HL-60 (cell line): ENCODE results near the gene FBLN7.

ENCODE experiments used
- DNase-seq, 2 experiments: peaks; one replicate each; pipeline ENCODE4 v3.0.0-alpha.2; 2010 to 2020; ENCODE audit warnings: low read depth in 1 of 2, low spot score in 1 of 2
- H3K27ac ChIP-seq: fragments of 250-450 bp; sonication (Bioruptor Pico); replicated peaks from 2 replicates; pipeline ENCODE4 v1.5.1; 2020; ENCODE audit warnings: mild to moderate bottlenecking, moderate library complexity
- H3K27me3 ChIP-seq: fragments of 250-450 bp; sonication (Bioruptor Pico); 2 replicates; pipeline ENCODE4 v1.5.1; 2021; ENCODE audit warnings: mild to moderate bottlenecking, moderate library complexity; ENCODE audit not compliant: insufficient read depth, poor library complexity, severe bottlenecking
- H3K4me3 ChIP-seq: replicated peaks from 2 replicates; pipeline ENCODE4 v1.5.1; 2011; ENCODE audit warnings: mild to moderate bottlenecking, control low read depth, low read length; ENCODE audit not compliant: insufficient read depth
- GABPA ChIP-seq: IDR thresholded peaks from 2 replicates; pipeline ENCODE4 v1.6.1; 2012; ENCODE audit warnings: low read depth
- POLR2AphosphoS5 ChIP-seq: IDR thresholded peaks from 2 replicates; pipeline ENCODE4 v1.6.1; 2012; ENCODE audit warnings: low read depth
- SPI1 ChIP-seq: IDR thresholded peaks from 2 replicates; pipeline ENCODE4 v1.6.1; 2012; ENCODE audit warnings: low read depth, mild to moderate bottlenecking, borderline replicate concordance
- TF ChIP-seq, protein P1 (sequence below): IDR thresholded peaks from 2 replicates; pipeline ENCODE4 v1.6.1; 2012; ENCODE audit warnings: low read depth; ENCODE audit not compliant: insufficient replicate concordance
- TF ChIP-seq, protein P2 (sequence below): IDR thresholded peaks from one replicate; pipeline ENCODE4 v1.5.1; 2011; ENCODE audit warnings: low read length, control low read depth, inconsistent platforms; ENCODE audit not compliant: insufficient read depth

Gene FBLN7

GRCh38 chr2:112164876-112165275 lies 26.7 kb downstream of the FBLN7 start:
- Histone ChIP-seq H3K27me3 (no peaks in the 10 kb centered on the region), H3K27ac (no peak overlapping the region), H3K4me3 (no peak overlapping the region)
- DNase-seq, result no peak
- TF ChIP-seq, protein P1, sequence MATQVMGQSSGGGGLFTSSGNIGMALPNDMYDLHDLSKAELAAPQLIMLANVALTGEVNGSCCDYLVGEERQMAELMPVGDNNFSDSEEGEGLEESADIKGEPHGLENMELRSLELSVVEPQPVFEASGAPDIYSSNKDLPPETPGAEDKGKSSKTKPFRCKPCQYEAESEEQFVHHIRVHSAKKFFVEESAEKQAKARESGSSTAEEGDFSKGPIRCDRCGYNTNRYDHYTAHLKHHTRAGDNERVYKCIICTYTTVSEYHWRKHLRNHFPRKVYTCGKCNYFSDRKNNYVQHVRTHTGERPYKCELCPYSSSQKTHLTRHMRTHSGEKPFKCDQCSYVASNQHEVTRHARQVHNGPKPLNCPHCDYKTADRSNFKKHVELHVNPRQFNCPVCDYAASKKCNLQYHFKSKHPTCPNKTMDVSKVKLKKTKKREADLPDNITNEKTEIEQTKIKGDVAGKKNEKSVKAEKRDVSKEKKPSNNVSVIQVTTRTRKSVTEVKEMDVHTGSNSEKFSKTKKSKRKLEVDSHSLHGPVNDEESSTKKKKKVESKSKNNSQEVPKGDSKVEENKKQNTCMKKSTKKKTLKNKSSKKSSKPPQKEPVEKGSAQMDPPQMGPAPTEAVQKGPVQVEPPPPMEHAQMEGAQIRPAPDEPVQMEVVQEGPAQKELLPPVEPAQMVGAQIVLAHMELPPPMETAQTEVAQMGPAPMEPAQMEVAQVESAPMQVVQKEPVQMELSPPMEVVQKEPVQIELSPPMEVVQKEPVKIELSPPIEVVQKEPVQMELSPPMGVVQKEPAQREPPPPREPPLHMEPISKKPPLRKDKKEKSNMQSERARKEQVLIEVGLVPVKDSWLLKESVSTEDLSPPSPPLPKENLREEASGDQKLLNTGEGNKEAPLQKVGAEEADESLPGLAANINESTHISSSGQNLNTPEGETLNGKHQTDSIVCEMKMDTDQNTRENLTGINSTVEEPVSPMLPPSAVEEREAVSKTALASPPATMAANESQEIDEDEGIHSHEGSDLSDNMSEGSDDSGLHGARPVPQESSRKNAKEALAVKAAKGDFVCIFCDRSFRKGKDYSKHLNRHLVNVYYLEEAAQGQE, result no peak
- TF ChIP-seq POLR2AphosphoS5, result no peak
- no peak for TF ChIP-seq SPI1
- no peak for TF ChIP-seq GABPA
- TF ChIP-seq, protein P2, sequence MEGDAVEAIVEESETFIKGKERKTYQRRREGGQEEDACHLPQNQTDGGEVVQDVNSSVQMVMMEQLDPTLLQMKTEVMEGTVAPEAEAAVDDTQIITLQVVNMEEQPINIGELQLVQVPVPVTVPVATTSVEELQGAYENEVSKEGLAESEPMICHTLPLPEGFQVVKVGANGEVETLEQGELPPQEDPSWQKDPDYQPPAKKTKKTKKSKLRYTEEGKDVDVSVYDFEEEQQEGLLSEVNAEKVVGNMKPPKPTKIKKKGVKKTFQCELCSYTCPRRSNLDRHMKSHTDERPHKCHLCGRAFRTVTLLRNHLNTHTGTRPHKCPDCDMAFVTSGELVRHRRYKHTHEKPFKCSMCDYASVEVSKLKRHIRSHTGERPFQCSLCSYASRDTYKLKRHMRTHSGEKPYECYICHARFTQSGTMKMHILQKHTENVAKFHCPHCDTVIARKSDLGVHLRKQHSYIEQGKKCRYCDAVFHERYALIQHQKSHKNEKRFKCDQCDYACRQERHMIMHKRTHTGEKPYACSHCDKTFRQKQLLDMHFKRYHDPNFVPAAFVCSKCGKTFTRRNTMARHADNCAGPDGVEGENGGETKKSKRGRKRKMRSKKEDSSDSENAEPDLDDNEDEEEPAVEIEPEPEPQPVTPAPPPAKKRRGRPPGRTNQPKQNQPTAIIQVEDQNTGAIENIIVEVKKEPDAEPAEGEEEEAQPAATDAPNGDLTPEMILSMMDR, result no peak

GRCh38 chr2:112165296-112165695 lies 27.1 kb downstream of the FBLN7 start:
- no peak overlapping the region for H3K4me3 ChIP-seq
- DNase-seq, result no peak

GRCh38 chr2:112166806-112167499 lies 28.8 kb downstream of the FBLN7 start:
- Histone ChIP-seq H3K27ac (no peak overlapping the region), H3K27me3 (no peaks in the 10 kb centered on the region), H3K4me3 (no peak overlapping the region)
- TF ChIP-seq POLR2AphosphoS5 (no peak), GABPA (no peak), SPI1 (no peak)
- TF ChIP-seq, protein P1, result no peak
- TF ChIP-seq, protein P2, result no peak
- no peak for DNase-seq

More at GRCh38 chr2:112165296-112165695, 27.1 kb downstream of the FBLN7 start:
- TF ChIP-seq GABPA (no peak), POLR2AphosphoS5 (no peak), SPI1 (no peak)
- TF ChIP-seq, protein P2, result no peak
- TF ChIP-seq, protein P1, result no peak
- Histone ChIP-seq H3K27me3 (no peaks in the 10 kb centered on the region), H3K27ac (no peak overlapping the region)
